GM12878 (cell line): ENCODE data around the gene SPAG7. TPM values are rescaled to one million over a fixed set of nuclear protein-coding genes. Genes with fewer than 3 reads are reported as not detected.

Experiments
- ATAC-seq: fragments of 200-7000 bp; cut with Tn5 transposase; 3 replicates; pipeline ENCODE4 v1.9.1; 2020; ENCODE audit warnings: mild to moderate bottlenecking, moderate library complexity
- BruUV-seq: library from RNA; stranded (reverse); fragments of 400-500 nt; replicated peaks from 2 replicates; lab custom pipeline; 2021; lab: Mats Ljungman, UMichigan
- CTCF ChIA-PET: fragments of 300-600 bp; sonication (Branson Sonifier 250); formaldehyde crosslinking; extraction: SDS; loops from one replicate; lab custom pipeline; 2021; ENCODE audit warnings: inconsistent platforms; lab: Yijun Ruan, JAX
- POLR2A ChIA-PET: fragments of 350-600 bp; formaldehyde crosslinking; extraction: SDS; loops from one replicate; lab custom pipeline; 2021; ENCODE audit warnings: inconsistent platforms; lab: Charles Lee
- RAD21 ChIA-PET: fragments of 300-600 bp; sonication (Branson Sonifier 250); formaldehyde crosslinking; loops from one replicate; lab custom pipeline; 2023; ENCODE audit warnings: antibody characterized with exemption; ENCODE audit not compliant: unreplicated experiment; lab: Charles Lee
- SMC1A ChIA-PET: fragments of 300-600 bp; sonication (Branson Sonifier 250); formaldehyde crosslinking; loops from one replicate; lab custom pipeline; 2023; ENCODE audit not compliant: unreplicated experiment, uncharacterized antibody; lab: Charles Lee
- DNase-seq: peaks from one replicate; pipeline ENCODE4 v3.0.0-alpha.2; 2011; ENCODE audit warnings: low read depth, low spot score
- FAIRE-seq: peaks from 3 replicates; lab custom pipeline; 2011; peaks lifted over from hg19 to GRCh38; lab: Jason Lieb, UNC
- H2AFZ ChIP-seq: 2 replicates; pipeline ENCODE4 v1.6.0; 2011; ENCODE audit warnings: low read depth, low read length, control low read depth; ENCODE audit not compliant: control insufficient read depth
- H3K27ac ChIP-seq: 2 replicates; pipeline ENCODE4 v1.5.1; 2011; ENCODE audit warnings: control low read depth; ENCODE audit not compliant: control insufficient read depth, insufficient read depth
- H3K27me3 ChIP-seq, 2 experiments: replicated peaks in 1 of 2; 2 replicates each; pipeline versions ENCODE4 v1.6.0 to v1.6.1; 2011; ENCODE audit warnings: low read length in 1 of 2; ENCODE audit not compliant: control insufficient read depth in 2 of 2, insufficient read depth in 2 of 2
- H3K36me3 ChIP-seq, 2 experiments: 2 replicates each; pipeline ENCODE4 v1.5.1; 2011; ENCODE audit warnings: low read length in 1 of 2; ENCODE audit not compliant: control insufficient read depth in 2 of 2, insufficient read depth in 2 of 2
- H3K4me1 ChIP-seq: 2 replicates; pipeline ENCODE4 v1.6.1; 2011; ENCODE audit warnings: mild to moderate bottlenecking, low read length, moderate library complexity, mixed read lengths; ENCODE audit not compliant: control insufficient read depth, insufficient read depth
- H3K4me2 ChIP-seq: 2 replicates; pipeline ENCODE4 v1.6.0; 2011; ENCODE audit warnings: control low read depth; ENCODE audit not compliant: control insufficient read depth, insufficient read depth
- H3K4me3 ChIP-seq: fragments of 200-600 bp; sonication (generic); 2 replicates; pipeline ENCODE4 v1.5.1; 2016
- H3K79me2 ChIP-seq: 2 replicates; pipeline ENCODE4 v1.6.0; 2011; ENCODE audit warnings: low read length; ENCODE audit not compliant: control insufficient read depth, insufficient read depth
- H3K9ac ChIP-seq: 2 replicates; pipeline ENCODE4 v1.8.0; 2011; ENCODE audit warnings: low read length, control low read depth, mixed read lengths; ENCODE audit not compliant: control insufficient read depth, insufficient read depth
- H3K9me3 ChIP-seq: replicated peaks from 3 replicates; pipeline ENCODE4 v1.5.1; 2011; ENCODE audit warnings: mild to moderate bottlenecking, low read length; ENCODE audit not compliant: control insufficient read depth, insufficient read depth
- H4K20me1 ChIP-seq: 2 replicates; pipeline ENCODE4 v1.6.0; 2011; ENCODE audit not compliant: control insufficient read depth, insufficient read depth
- CHD2 ChIP-seq: IDR thresholded peaks from 2 replicates; pipeline ENCODE4 v1.6.1; 2011; ENCODE audit warnings: low read depth, low read length, improper control_type of control experiment, borderline replicate concordance
- CTCF ChIP-seq, 3 experiments: IDR thresholded peaks in 2 of 3; conservative IDR thresholded peaks in 1 of 3; 2 replicates each; pipeline ENCODE4 v1.5.1; 2011; ENCODE audit warnings: low read depth in 3 of 3, low read length in 3 of 3, mild to moderate bottlenecking in 3 of 3, control low read depth in 2 of 3, moderate library complexity in 2 of 3, inconsistent platforms in 1 of 3, mixed read lengths in 1 of 3; ENCODE audit not compliant: control insufficient read depth in 2 of 3, insufficient read depth in 1 of 3; ENCODE audit errors: extremely low read depth in 1 of 3
- EGR1 ChIP-seq, 2 experiments: IDR thresholded peaks; 1 replicate in 1 of 2; 2 replicates in 1 of 2; pipeline ENCODE4 v1.6.1; 2011 to 2012; ENCODE audit warnings: low read depth in 2 of 2, low read length in 2 of 2, borderline replicate concordance in 1 of 2, mild to moderate bottlenecking in 1 of 2, moderate library complexity in 1 of 2
- FOS ChIP-seq: IDR thresholded peaks from 3 replicates; pipeline ENCODE4 v1.6.1; 2011; ENCODE audit warnings: borderline replicate concordance; ENCODE audit not compliant: insufficient read length; ENCODE audit errors: extremely low read depth
- FOXK2 ChIP-seq: fragments of 450-650 bp; IDR thresholded peaks from 2 replicates; pipeline ENCODE4 v1.6.1; 2017; ENCODE audit warnings: mild to moderate bottlenecking, moderate library complexity
- GATAD2B ChIP-seq: fragments of 450-650 bp; conservative IDR thresholded peaks from 2 replicates; pipeline ENCODE4 v1.6.1; 2017; ENCODE audit warnings: low read depth, mild to moderate bottlenecking, moderate library complexity
- HCFC1 ChIP-seq: fragments of 150-350 bp; IDR thresholded peaks from 2 replicates; pipeline ENCODE4 v1.6.1; 2014; ENCODE audit warnings: low read length
- IKZF1 ChIP-seq: fragments of 450-650 bp; conservative IDR thresholded peaks from 2 replicates; pipeline ENCODE4 v1.6.1; 2017; ENCODE audit warnings: antibody characterized with exemption, mild to moderate bottlenecking
- MEF2A ChIP-seq: IDR thresholded peaks from 2 replicates; pipeline ENCODE4 v1.6.1; 2011; ENCODE audit warnings: low read depth, mild to moderate bottlenecking, low read length, moderate library complexity; ENCODE audit not compliant: insufficient read depth
- MXI1 ChIP-seq: fragments of 150-350 bp; IDR thresholded peaks from 2 replicates; pipeline ENCODE4 v1.6.1; 2011; ENCODE audit warnings: low read depth, mild to moderate bottlenecking, inconsistent platforms, low read length, improper control_type of control experiment
- NBN ChIP-seq: fragments of 450-650 bp; IDR thresholded peaks from 2 replicates; pipeline ENCODE4 v1.6.1; 2016
- NR2F1 ChIP-seq: fragments of 450-650 bp; conservative IDR thresholded peaks from 2 replicates; pipeline ENCODE4 v1.6.1; 2017; ENCODE audit warnings: mild to moderate bottlenecking
- PBX3 ChIP-seq: IDR thresholded peaks from 2 replicates; pipeline ENCODE4 v1.6.1; 2011; ENCODE audit warnings: mild to moderate bottlenecking, low read depth, low read length, moderate library complexity; ENCODE audit not compliant: insufficient replicate concordance
- RAD21 ChIP-seq: IDR thresholded peaks from 2 replicates; pipeline ENCODE4 v1.6.1; 2011; ENCODE audit warnings: mild to moderate bottlenecking, low read depth, low read length, moderate library complexity; ENCODE audit not compliant: insufficient read depth
- RAD51 ChIP-seq: fragments of 450-650 bp; IDR thresholded peaks from 2 replicates; pipeline ENCODE4 v1.6.1; 2016; ENCODE audit warnings: moderate library complexity, mild to moderate bottlenecking, inconsistent platforms
- SREBF1 ChIP-seq: IDR thresholded peaks from 2 replicates; pipeline ENCODE4 v1.6.1; 2012; ENCODE audit warnings: mild to moderate bottlenecking, low read length
- TCF3 ChIP-seq: IDR thresholded peaks from 2 replicates; pipeline ENCODE4 v1.6.1; 2012; ENCODE audit warnings: low read depth, mild to moderate bottlenecking, low read length, borderline replicate concordance; ENCODE audit not compliant: insufficient read depth
- USF1 ChIP-seq: IDR thresholded peaks from 2 replicates; pipeline ENCODE4 v1.6.1; 2011; ENCODE audit warnings: borderline replicate concordance, low read depth, mild to moderate bottlenecking, moderate library complexity, mixed read lengths, low read length; ENCODE audit not compliant: insufficient read depth; ENCODE audit errors: extremely low read length
- ZZZ3 ChIP-seq: IDR thresholded peaks from 2 replicates; pipeline ENCODE4 v1.6.1; 2011; ENCODE audit warnings: low read depth; ENCODE audit not compliant: control insufficient read depth, insufficient read length
- WGBS: methylation state at CpG from one replicate; pipeline ENCODE4 v1.1.6; 2016; ENCODE audit warnings: low lambda C conversion rate; ENCODE audit not compliant: insufficient replicate concordance, insufficient coverage; ENCODE audit errors: missing lambda C conversion rate; 5-methylcytosine and 5-hydroxymethylcytosine counted together
- in situ Hi-C: fragments of 300-500 bp; cut with MboI; formaldehyde crosslinking; loops from 9 replicates; pipeline ENCODE4 v1.14.3; 2018; ENCODE audit warnings: mixed read lengths
- intact Hi-C: fragments of 100-400 bp; cut with micrococcal nuclease; formaldehyde crosslinking; loops from one replicate; pipeline ENCODE4 v1.14.2; 2022; ENCODE audit not compliant: unreplicated experiment
- polyA plus RNA-seq, 11 experiments: library from polyadenylated mRNA; depleted of rRNA in 4 of 11; unstranded in 6 of 11; stranded (reverse) in 5 of 11; fragments of >200 nt; fragmentation: Nextera tagmentation in 4 of 11; fragmentation: Illumina TruSeq in 1 of 11; extraction: Ambion mirVana in 4 of 11; extraction: Trizol in 1 of 11; gene quantifications; 1 replicate in 1 of 11; 2 replicates in 10 of 11; pipeline versions ENCODE4 v1.2.1 to v1.2.3, GENCODE V29; 2011 to 2016; ENCODE audit warnings: inconsistent platforms in 2 of 11, missing spikeins in 2 of 11, low read depth in 1 of 11
- total RNA-seq, 4 experiments: library from RNA; depleted of rRNA in 3 of 4; stranded (reverse); fragments of >200 nt in 3 of 4; fragmentation: Illumina TruSeq in 1 of 4; extraction: Trizol in 1 of 4; gene quantifications; 2 replicates each; pipeline versions ENCODE4 v1.2.1 to v1.2.3, GENCODE V29; 2013 to 2021

SPAG7 gene
- total and polyA plus RNA-seq, 10 of the 15 experiments (the other 5 are each of a cell fraction or from before 2014, with no cell fraction given): 7.9 to 146 (median 88.7) TPM

- FAIRE-seq (no peak), ATAC-seq (peak; percentile 44), DNase-seq (no peak)
- H3K4me2 ChIP-seq: peak overlapping the region; percentile 80
- peaks cover 28% of the 10 kb centered on the region for H3K4me1 ChIP-seq
- H3K27me3 ChIP-seq: no peaks in the 10 kb centered on the region
- 0% methylated on average over 40 of the region's 75 CpGs for WGBS
- intact Hi-C loops (loop anchor here (1.0 to 2.0 kb wide), 2 partner anchors 18 to 47 kb away; partner anchors contain the start of genes INCA1, KIF1C and SPAG7), in situ Hi-C loops (no loop called here)
- H4K20me1 ChIP-seq: peaks cover 5% of the 10 kb centered on the region
- H3K79me2 ChIP-seq: peaks cover 53% of the 10 kb centered on the region
- peak overlapping the region; percentile 83 for H3K9ac ChIP-seq
- peak overlapping the region; percentile 61 for H2AFZ ChIP-seq
- H3K9me3 ChIP-seq: no peaks in the 10 kb centered on the region
- SMC1A ChIA-PET: interaction anchor here (0.9 to 7.1 kb wide), 4 partner anchors 17 to 112 kb away, joined by 3 to 50 read pairs (median 14); partner anchors contain the start of gene SPAG7
- H3K27ac ChIP-seq: peak overlapping the region; percentile 85
- peaks cover 10 to 12% of the 10 kb centered on the region in 2 experiments for H3K36me3 ChIP-seq
- CTCF ChIA-PET: interaction anchor here (3.3 to 3.4 kb wide), 2 partner anchors 17 kb away, joined by 13 to 23 read pairs; partner anchors contain the start of gene SPAG7
- no TSS peak for BruUV-seq
- H3K4me3 ChIP-seq: peak overlapping the region; percentile 96
- RAD21 ChIA-PET: interaction anchor here (0.9 to 9.8 kb wide), 4 partner anchors 9 to 40 kb away, joined by 4 to 73 read pairs (median 10); partner anchors contain the start of genes RNF167, SLC25A11 and SPAG7
- POLR2A ChIA-PET: interaction anchor here (1.0 to 17.5 kb wide), 4 partner anchors 10 to 79 kb away, joined by 4 to 272 read pairs (median 18); partner anchors contain the start of genes RNF167, SLC25A11 and SPAG7
- TF ChIP-seq NBN (0 out of 2 replicates have a peak, but pooled peaks have one; percentile 1), MEF2A (0 out of 2 replicates have a peak, but pooled peaks have one; percentile 32), GATAD2B (no peak; the same call in 1 of the 2 replicates), RAD21 (no peak), IKZF1 (peak; percentile 93), MXI1 (0 out of 2 replicates have a peak, but pooled peaks have one; percentile 31), CHD2 (peak; percentile 79), FOS (no peak), ZZZ3 (no peak), CTCF (IDR thresholded peaks at IDR 0.05 in 2 of 3, conservative IDR thresholded peaks at IDR 0.05 in 1 of 3; ENCODE audit: control insufficient read depth in 2 of 3, extremely low read depth in 1 of 3, insufficient read depth in 1 of 3, low read depth in 3 of 3, low read length in 3 of 3) (no peak), TCF3 (peak; percentile 84), HCFC1 (peak; percentile 11), PBX3 (peak; percentile 75), SREBF1 (no peak), RAD51 (no peak), NR2F1 (peak; percentile 98), EGR1 (IDR thresholded peaks at IDR 0.05; ENCODE audit: borderline replicate concordance in 1 of 2, low read depth in 2 of 2, low read length in 2 of 2) (0 out of 3 replicates have a peak, but pooled peaks of 1 of the 2 experiments have one; percentile 19), USF1 (peak; percentile 46), FOXK2 (no peak)
Measured at GRCh38 chr17:4949321-4950074, 18.1 kb downstream of the SPAG7 start.
